H1 (cell line): ENCODE data around the gene CDKN2B-AS1. TPM values are rescaled to one million over a fixed set of nuclear protein-coding genes. Genes with fewer than 3 reads are reported as not detected.

ENCODE experiments used
- CBX8 ChIP-seq: fragments of 300-800, 300-1000 bp; sonication (generic); IDR thresholded peaks from 2 replicates; pipeline ENCODE4 v1.7.1; 2016; ENCODE audit warnings: low read depth, low read length, borderline replicate concordance
- polyA plus RNA-seq, 7 experiments: library from polyadenylated mRNA; depleted of rRNA in 3 of 7; stranded (reverse) in 5 of 7; unstranded in 2 of 7; fragments of >200 nt in 5 of 7; fragments of 200-250 nt in 2 of 7; gene quantifications; 1 replicate in 5 of 7; 2 replicates in 1 of 7; 4 replicates in 1 of 7; pipeline versions ENCODE4 v1.2.1 to v1.2.3, GENCODE V29; 2011 to 2013; ENCODE audit warnings: missing spikeins in 2 of 7, mixed read lengths in 2 of 7
- total RNA-seq: library from RNA; stranded (reverse); fragmentation: NEBNext Ultra II Directional; extraction: Animal tissue kit (Norgen Biotek cat#: 25700); gene quantifications from 2 replicates; pipeline ENCODE4 v1.2.1, GENCODE V29; 2021
- TF ChIP-seq, protein P1 (sequence below): IDR thresholded peaks from 2 replicates; pipeline ENCODE4 v1.6.1; 2012; ENCODE audit warnings: inconsistent platforms

Gene CDKN2B-AS1
- total and polyA plus RNA-seq, 2 of the 8 experiments (the other 6 are each of a cell fraction or from before 2014, with no cell fraction given), result not detected

DNA sequence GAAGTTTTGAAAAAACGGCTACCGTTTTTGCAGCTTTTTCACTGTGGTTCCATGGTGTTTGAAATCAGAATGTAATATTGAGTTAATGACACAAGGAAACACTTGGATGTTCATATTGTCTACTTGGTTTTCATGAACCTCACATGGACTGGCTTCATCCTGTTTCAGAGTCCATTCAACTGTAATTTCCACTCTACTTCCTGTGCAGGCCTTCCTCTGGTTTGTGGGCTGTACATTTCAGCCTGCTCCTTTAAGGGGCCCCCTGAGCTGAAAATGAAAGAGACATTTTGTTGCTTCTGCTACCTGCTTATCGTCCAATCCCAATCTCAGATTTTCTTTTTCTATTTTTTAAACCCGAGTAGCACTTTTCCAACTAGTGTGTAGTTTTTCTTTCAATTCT is 56.3 kb downstream of the CDKN2B-AS1 start (continued):
- TF ChIP-seq, protein P1, sequence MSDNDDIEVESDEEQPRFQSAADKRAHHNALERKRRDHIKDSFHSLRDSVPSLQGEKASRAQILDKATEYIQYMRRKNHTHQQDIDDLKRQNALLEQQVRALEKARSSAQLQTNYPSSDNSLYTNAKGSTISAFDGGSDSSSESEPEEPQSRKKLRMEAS, result no peak
- TF ChIP-seq CBX8, result no peak
